DND-41 (cell line): ENCODE measurements around the gene NELFB.

Source experiments
- ATAC-seq: fragments of 200-7000 bp; cut with Tn5 transposase; 3 replicates; pipeline ENCODE4 v1.9.1; 2021; ENCODE audit warnings: low read depth; ENCODE audit not compliant: insufficient read depth
- DNase-seq: peaks from one replicate; pipeline ENCODE4 v3.0.0-alpha.2; 2020
- H2AFZ ChIP-seq: 2 replicates; pipeline ENCODE4 v1.6.0; 2012; ENCODE audit warnings: low read depth, low read length
- H3K27ac ChIP-seq: 2 replicates; pipeline ENCODE4 v1.5.1; 2012; ENCODE audit warnings: low read length, inconsistent platforms
- H3K27me3 ChIP-seq: fragments of 200-600 bp; sonication (generic); 2 replicates; pipeline ENCODE4 v1.6.0; 2012; ENCODE audit warnings: low read length, mild to moderate bottlenecking, inconsistent platforms; ENCODE audit not compliant: insufficient read depth, poor library complexity
- H3K36me3 ChIP-seq: 2 replicates; pipeline ENCODE4 v1.5.1; 2012; ENCODE audit warnings: low read length, inconsistent platforms; ENCODE audit not compliant: insufficient read depth
- H3K4me1 ChIP-seq: 2 replicates; pipeline ENCODE4 v1.5.1; 2012; ENCODE audit warnings: mild to moderate bottlenecking, low read length; ENCODE audit not compliant: insufficient read depth
- H3K4me2 ChIP-seq: 2 replicates; pipeline ENCODE4 v1.6.0; 2012; ENCODE audit warnings: mild to moderate bottlenecking, moderate library complexity, low read length, inconsistent platforms; ENCODE audit not compliant: insufficient read depth
- H3K4me3 ChIP-seq, 2 experiments: fragments of 200-600 bp in 1 of 2; shearing (Covaris generic) in 1 of 2; 2 replicates each; pipeline ENCODE4 v1.5.1; 2012 to 2016; ENCODE audit warnings: inconsistent platforms in 2 of 2, low read length in 2 of 2, mild to moderate bottlenecking in 2 of 2, low read depth in 1 of 2, moderate library complexity in 1 of 2
- H3K79me2 ChIP-seq: 2 replicates; pipeline ENCODE4 v1.6.0; 2012; ENCODE audit warnings: low read length, inconsistent platforms; ENCODE audit not compliant: insufficient read depth
- H3K9ac ChIP-seq: 2 replicates; pipeline ENCODE4 v1.6.0; 2012; ENCODE audit warnings: low read depth, mild to moderate bottlenecking, inconsistent platforms, low read length, moderate library complexity
- H3K9me3 ChIP-seq: 2 replicates; pipeline ENCODE4 v1.5.1; 2012; ENCODE audit warnings: low read length, moderate library complexity, mild to moderate bottlenecking, inconsistent platforms; ENCODE audit not compliant: insufficient read depth, severe bottlenecking
- H4K20me1 ChIP-seq: 2 replicates; pipeline ENCODE4 v1.6.0; 2012; ENCODE audit warnings: low read length; ENCODE audit not compliant: insufficient read depth
- CTCF ChIP-seq: IDR thresholded peaks from 2 replicates; pipeline ENCODE4 v1.5.1; 2012; ENCODE audit warnings: borderline replicate concordance, low read length, moderate library complexity, mild to moderate bottlenecking; ENCODE audit not compliant: poor library complexity, severe bottlenecking; ENCODE audit errors: extremely low read depth
- EZH2 ChIP-seq: IDR thresholded peaks from 3 replicates; pipeline ENCODE4 v1.6.1; 2012; ENCODE audit warnings: borderline replicate concordance, low read depth, mild to moderate bottlenecking, moderate library complexity, low read length, inconsistent platforms; ENCODE audit not compliant: severe bottlenecking

Gene NELFB

GRCh38 chr9:137293094-137293481, 38.0 kb downstream of the NELFB start:
- no peak for DNase-seq
- H3K79me2 ChIP-seq: no peaks in the 10 kb centered on the region
- no peaks in the 10 kb centered on the region for H3K4me1 ChIP-seq
- H3K27ac ChIP-seq: no peak overlapping the region
- no peaks in the 10 kb centered on the region for H3K27me3 ChIP-seq
- no peaks in the 10 kb centered on the region for H3K36me3 ChIP-seq
- no peak overlapping the region for H2AFZ ChIP-seq
- H3K4me2 ChIP-seq: no peak overlapping the region
- ATAC-seq: no peak
- no peak overlapping the region for H3K4me3 ChIP-seq
- H3K9ac ChIP-seq: no peak overlapping the region
- no peaks in the 10 kb centered on the region for H4K20me1 ChIP-seq
- H3K9me3 ChIP-seq: no peaks in the 10 kb centered on the region
- TF ChIP-seq CTCF (no peak), EZH2 (no peak)

- Histone ChIP-seq H2AFZ (no peak overlapping the region), H3K4me2 (no peak overlapping the region), H3K9ac (no peak overlapping the region), H3K4me3 (no peak overlapping the region), H3K9me3 (no peaks in the 10 kb centered on the region), H4K20me1 (no peaks in the 10 kb centered on the region), H3K79me2 (no peaks in the 10 kb centered on the region), H3K4me1 (no peaks in the 10 kb centered on the region), H3K36me3 (no peaks in the 10 kb centered on the region), H3K27ac (no peak overlapping the region), H3K27me3 (no peaks in the 10 kb centered on the region)
- ATAC-seq (no peak), DNase-seq (no peak)
- TF ChIP-seq EZH2 (no peak), CTCF (no peak)
Measured at GRCh38 chr9:137293482-137294090, 38.5 kb downstream of the NELFB start.

- H3K4me2 ChIP-seq: no peak overlapping the region
Measured at GRCh38 chr9:137294091-137294680, 39.1 kb downstream of the NELFB start.

More at GRCh38 chr9:137294091-137294680, 39.1 kb downstream of the NELFB start:
- no peak overlapping the region for H3K9ac ChIP-seq
- H3K4me3 ChIP-seq: no peak overlapping the region
- TF ChIP-seq CTCF (no peak), EZH2 (no peak)
- no peaks in the 10 kb centered on the region for H3K79me2 ChIP-seq
- H3K27ac ChIP-seq: no peak overlapping the region
- H3K4me1 ChIP-seq: no peaks in the 10 kb centered on the region
- no peaks in the 10 kb centered on the region for H3K36me3 ChIP-seq
- no peak for DNase-seq
- ATAC-seq: 0 out of 3 replicates have a peak, but pooled peaks have one; percentile 44
- H3K27me3 ChIP-seq: no peaks in the 10 kb centered on the region
- no peaks in the 10 kb centered on the region for H3K9me3 ChIP-seq
- H2AFZ ChIP-seq: no peak overlapping the region
- no peaks in the 10 kb centered on the region for H4K20me1 ChIP-seq
